Activated T-cell treated with anti-CD3 and anti-CD28 coated beads for 24 hours (primary cell): ENCODE measurements around the gene TAMALIN.

Experiments used
- DNase-seq: peaks from one replicate; pipeline ENCODE4 v3.0.0-alpha.2; 2020; ENCODE audit warnings: low read depth

TAMALIN gene

DNA sequence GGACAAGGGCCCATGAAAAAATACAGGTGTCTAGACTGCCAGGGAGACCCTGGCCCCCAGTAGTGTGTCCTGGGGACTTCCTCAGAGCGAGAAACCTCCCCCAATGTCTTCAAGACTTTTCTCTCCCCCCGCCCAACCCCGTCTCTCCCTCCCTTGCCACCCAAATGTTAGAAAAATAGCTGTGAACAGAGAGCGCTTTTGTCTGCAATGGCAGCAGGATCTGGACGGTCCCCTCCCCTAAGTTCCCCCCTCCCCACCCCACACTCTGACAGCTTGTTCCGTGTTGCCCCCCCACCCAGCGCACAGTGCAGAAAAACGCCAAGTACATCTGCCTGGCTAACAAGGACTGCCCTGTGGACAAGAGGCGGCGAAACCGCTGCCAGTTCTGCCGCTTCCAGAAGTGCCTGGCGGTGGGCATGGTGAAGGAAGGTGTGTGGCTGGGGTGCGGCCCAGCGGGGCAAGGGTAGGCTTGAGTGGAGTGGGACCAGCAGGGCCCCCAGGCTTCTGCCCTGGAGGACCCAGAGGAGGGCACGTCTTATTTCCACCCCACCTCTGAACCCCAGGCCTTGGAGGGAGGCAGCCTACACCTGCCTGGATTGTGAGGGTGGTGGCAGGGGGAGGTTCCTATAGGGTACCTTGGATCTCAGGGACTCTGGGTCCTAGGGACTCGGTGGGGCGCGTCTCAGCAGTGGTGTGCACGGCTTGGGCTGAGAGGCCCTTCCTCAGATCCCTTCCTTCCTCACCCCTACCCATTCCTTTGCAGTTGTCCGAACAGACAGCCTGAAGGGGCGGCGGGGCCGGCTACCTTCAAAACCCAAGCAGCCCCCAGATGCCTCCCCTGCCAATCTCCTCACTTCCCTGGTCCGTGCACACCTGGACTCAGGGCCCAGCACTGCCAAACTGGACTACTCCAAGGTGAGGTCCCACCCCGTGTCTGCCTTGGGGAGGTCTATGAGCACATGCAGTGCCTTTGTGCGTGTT, 49.3 kb downstream of the TAMALIN start:
- no peak for DNase-seq

- DNase-seq, result no peak
Measured at GRCh38 chr12:52056801-52057637, 50.3 kb downstream of the TAMALIN start.

DNA sequence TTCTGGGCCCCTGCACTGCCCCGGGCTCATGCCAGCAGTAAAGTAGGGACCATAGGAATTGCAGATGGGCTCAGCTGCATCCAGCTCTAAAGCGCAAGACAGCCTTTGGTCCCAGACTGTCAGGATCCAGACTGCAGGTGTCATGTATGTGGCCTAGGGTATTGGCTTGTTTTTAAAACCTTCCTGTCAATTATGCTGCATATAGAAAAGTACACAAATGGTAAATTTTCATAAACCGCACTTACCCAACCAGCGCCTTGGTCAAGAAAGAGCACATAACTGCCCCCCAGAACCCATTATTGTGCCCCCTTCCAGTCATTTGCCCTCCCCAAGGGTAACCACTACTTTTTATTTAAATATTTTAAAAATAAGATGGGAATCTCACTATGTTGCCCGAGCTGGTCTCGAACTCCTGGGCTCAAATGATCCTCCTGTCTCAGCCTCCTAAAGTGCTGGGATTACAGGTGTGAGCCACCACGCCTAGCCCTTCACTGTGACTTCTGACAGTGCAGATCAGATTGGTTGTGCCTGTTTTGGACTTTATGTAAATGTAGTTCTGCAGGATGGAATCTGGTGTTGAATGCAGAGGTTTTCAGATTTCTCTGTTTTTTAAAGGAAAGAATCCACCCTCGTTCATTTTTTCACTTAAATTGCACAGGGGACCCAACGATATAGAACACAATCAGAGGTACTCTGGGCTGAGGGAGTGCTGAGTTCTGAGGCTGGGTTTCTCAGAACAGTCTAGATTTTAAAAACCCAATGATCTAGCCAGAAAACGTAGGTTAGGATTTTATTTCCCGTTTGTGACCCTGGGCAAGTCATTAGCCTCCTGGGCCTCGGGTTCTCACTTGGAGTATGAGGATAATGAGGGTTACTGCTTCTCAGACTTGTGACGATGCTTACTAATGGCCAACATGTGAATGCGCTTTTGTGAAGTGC, 51.2 kb downstream of the TAMALIN start:
- no peak for DNase-seq

GRCh38 chr12:52058631-52059361, 52.0 kb downstream of the TAMALIN start:
- no peak for DNase-seq

DNA sequence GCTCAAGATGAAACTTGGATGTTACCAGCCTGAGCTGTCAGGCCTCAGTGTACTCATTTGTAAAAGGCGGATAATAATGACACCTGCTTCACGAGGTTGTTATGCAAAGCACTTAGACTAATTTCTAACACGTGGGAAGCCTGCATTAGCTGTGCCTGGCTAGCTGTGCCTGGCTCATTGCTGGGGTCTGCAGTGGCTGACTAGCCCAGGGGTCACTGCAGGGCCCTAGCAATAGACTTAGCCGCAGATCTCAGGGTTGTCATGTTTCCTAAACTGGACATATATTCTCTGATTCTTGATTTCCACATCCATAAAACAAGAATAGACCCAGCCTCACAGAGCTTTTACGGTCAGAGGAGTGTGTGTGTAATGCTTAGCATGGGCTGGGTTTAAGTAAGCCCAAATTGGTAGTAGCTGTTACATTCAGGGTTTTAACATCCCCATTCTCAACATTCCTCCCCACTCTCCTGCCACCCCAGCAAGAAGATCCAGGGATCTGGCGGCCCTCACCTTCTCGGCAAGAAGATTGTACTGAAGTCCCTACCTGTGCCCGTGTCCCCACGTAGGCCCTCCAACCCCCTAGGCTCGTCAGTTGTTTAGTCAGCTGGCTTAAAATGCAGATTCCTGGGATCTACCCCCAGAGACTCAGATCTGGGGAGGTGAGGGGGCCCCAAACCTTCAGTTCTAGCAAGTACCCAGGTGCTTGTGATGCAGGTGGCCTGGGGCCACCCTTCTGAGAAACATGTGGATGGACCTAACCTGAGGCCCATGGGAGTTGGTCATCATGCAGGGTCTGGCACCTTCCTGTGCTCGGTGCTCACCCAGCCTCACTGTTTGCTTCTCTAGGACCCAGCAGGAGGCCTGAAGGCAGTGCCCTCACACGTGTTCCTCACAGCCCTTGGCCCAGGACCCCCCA, 53.1 kb downstream of the TAMALIN start:
- no peak for DNase-seq

DNA sequence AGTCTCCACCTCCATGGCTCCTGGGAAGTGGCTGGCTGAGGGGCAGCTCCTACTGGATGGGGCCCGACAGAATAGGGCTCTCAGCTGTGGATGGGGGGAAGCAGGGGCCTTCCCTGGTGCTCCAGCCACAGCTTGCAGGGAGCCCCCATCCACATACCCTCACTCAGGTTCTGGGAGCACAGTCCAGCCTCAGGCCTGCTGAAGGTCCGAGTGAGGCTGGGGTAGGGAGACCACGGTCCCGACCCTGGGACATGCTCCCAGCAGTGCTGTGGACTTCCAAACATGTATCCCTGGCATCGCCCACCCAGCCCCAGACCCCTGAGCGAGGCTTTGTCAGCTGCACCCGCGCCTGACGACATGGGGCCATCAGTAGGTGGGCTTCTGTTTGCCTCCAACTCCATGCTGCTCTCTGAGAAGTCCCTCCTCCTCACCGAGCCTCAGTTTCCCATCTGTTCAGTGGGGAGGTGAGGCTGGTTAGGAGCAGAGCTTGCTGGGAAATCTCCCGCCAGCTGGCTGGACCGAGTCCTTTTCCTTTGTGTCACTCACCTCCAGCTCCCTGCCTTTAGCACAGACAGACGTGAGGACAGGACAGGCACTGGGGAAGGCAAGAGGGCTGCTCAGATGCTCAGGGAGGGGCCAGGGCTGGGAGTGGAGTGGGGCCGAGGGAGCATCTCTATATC, 53.9 kb downstream of the TAMALIN start:
- DNase-seq, result no peak

DNA sequence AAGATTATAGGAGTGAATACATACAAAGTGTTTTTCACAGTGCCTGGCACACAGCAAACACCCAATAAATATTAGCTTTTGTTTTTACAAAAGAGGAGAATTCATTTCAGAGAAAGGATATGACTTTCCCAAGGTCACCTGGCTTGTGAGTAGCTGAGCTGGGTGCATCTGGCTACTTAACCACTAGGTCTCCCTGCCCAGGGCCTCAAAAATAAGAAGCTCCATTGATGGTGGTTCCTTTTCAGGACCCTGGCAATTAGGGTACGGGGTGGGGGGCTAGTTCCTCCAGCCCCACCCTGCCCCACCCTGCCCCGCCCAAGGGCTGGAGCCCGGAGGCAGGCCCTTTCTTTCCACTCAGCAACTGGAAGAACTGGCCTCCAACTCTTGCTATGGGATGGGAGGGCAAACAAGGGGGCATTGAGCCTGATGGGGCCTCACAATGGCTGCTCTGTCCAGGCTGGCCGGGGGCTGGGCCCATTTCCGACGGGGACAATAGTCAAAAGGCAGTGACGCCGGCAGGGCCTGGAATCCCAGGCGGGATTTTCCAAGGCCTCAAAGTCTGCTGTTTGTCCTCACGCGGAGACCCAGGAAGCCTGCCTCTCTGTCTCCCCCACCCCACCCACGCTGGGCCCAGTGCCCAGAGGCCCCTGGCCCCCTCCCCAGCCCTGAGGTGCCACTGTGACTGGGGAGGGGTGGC, 54.9 kb downstream of the TAMALIN start:
- no peak for DNase-seq

GRCh38 chr12:52062167-52063081, 55.7 kb downstream of the TAMALIN start:
- DNase-seq, result no peak

- no peak for DNase-seq
Measured at GRCh38 chr12:52063082-52063924, 56.6 kb downstream of the TAMALIN start.

GRCh38 chr12:52063981-52064649, 57.4 kb downstream of the TAMALIN start:
- no peak for DNase-seq
